ENCODE results near the gene CTSL.
"Not testable (repeated sequence)": the region's sequence is repeated elsewhere in the genome, so short reads cannot be mapped to it uniquely, and the experiment has no call there.

The CTSL gene

DNA sequence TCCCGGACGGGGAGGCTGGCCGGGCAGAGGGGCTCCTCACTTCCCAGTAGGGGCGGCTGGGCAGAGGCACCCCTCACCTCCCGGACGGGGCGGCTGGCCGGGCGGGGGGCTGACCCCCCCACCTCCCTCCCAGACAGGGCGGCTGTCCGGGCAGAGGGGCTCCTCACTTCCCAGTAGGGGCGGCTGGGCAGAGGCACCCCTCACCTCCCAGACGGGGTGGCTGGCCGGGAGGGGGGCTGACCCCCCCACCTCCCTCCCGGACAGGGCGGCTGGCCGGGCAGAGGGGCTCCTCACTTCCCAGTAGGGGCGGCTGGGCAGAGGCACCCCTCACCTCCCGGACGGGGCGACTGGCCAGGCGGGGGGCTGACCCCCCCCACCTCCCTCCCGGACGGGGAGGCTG is 32.4 kb downstream of the CTSL start:
- H3K27me3 ChIP-seq (ENCODE audit: control insufficient read depth, insufficient read depth, low read length); H3K27ac ChIP-seq (ENCODE audit: low read length); H3K4me1 ChIP-seq (ENCODE audit: control insufficient read depth, insufficient read depth, low read length); H3K36me3 ChIP-seq (ENCODE audit: control insufficient read depth, insufficient read depth, low read length); DNase-seq (ENCODE audit: low read depth, low spot score); H3K4me3 ChIP-seq (ENCODE audit: low read length); H3K9me3 ChIP-seq (ENCODE audit: control insufficient read depth, insufficient read depth, low read length): not testable (repeated sequence)
- WGBS (ENCODE audit: insufficient coverage, insufficient read length): no CpG with 5 or more reads among the region's 24 CpGs

DNA sequence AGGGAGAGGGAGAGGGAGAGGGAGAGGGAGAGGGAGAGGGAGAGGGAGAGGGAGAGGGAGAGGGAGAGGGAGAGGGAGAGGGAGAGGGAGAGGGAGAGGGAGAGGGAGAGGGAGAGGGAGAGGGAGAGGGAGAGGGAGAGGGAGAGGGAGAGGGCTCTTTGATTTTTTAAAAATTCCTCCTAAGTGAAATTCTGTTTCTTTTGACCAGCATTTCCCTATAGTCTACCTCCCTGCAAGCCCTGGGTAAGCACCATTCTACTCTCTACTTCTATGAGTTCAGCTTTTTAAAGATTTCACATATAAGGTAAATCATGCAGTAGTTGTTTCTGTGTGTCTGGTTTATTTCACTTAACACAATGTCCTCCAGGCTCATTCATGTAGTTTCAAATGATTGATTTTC is 34.1 kb downstream of the CTSL start:
- not testable (repeated sequence) for H3K4me3 ChIP-seq (ENCODE audit: low read length); H3K27ac ChIP-seq (ENCODE audit: low read length); H3K36me3 ChIP-seq (ENCODE audit: control insufficient read depth, insufficient read depth, low read length); H3K27me3 ChIP-seq (ENCODE audit: control insufficient read depth, insufficient read depth, low read length); H3K9me3 ChIP-seq (ENCODE audit: control insufficient read depth, insufficient read depth, low read length); H3K4me1 ChIP-seq (ENCODE audit: control insufficient read depth, insufficient read depth, low read length); DNase-seq (ENCODE audit: low read depth, low spot score)

DNA sequence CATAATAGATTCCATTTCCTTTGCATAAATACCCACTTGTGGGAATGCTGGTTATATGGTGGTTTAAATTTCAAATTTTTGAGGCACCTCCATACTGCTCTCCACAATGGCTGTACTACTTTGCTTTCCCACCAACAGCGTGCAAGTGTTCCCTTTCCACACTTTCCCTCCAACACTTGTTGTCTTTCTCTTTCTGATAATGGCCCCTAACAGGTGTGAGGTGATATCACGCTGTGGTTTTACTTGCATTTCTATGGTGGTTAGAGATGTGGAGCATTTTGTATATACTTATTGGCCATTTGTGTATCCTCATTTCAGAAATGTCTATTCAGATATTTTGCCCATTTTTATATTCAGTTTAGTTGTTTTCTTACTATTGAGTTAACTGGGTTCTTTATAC is 34.6 kb downstream of the CTSL start:
- H3K27me3 ChIP-seq (ENCODE audit: control insufficient read depth, insufficient read depth, low read length): no peaks in the 10 kb centered on the region
- no peaks in the 10 kb centered on the region for H3K9me3 ChIP-seq (ENCODE audit: control insufficient read depth, insufficient read depth, low read length)
- no CpG with 5 or more reads among the region's 2 CpGs for WGBS (ENCODE audit: insufficient coverage, insufficient read length)
- no peak overlapping the region for H3K4me3 ChIP-seq (ENCODE audit: low read length)
- H3K27ac ChIP-seq (ENCODE audit: low read length): no peak overlapping the region
- H3K36me3 ChIP-seq (ENCODE audit: control insufficient read depth, insufficient read depth, low read length): no peaks in the 10 kb centered on the region
- DNase-seq (ENCODE audit: low read depth, low spot score): no peak
- peaks cover 3% of the 10 kb centered on the region; the same call in 1 of the 2 replicates for H3K4me1 ChIP-seq (ENCODE audit: control insufficient read depth, insufficient read depth, low read length)

DNA sequence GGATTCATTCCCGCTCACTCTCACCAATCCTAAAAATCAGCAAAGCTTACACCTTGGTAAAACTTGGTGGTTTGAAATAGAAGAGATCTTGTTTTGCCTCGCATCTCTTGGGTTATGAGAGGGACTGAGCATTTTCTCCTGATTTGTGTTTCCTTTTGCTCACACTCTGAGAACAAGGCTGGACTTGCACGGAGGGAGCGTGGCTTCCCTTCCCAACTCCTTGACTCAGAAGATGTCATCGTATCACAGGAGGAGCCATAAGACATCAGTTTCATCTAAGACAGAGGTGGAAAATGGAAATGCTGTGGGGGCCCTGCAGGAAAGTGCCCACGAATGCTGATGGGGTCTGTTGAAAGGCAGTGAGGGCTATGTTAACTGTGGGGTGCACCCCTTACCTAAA is 37.4 kb downstream of the CTSL start:
- Histone ChIP-seq H3K4me3 (ENCODE audit: low read length) (no peak overlapping the region), H3K27ac (ENCODE audit: low read length) (no peak overlapping the region), H3K27me3 (ENCODE audit: control insufficient read depth, insufficient read depth, low read length) (no peaks in the 10 kb centered on the region), H3K4me1 (ENCODE audit: control insufficient read depth, insufficient read depth, low read length) (peaks cover 3% of the 10 kb centered on the region), H3K9me3 (ENCODE audit: control insufficient read depth, insufficient read depth, low read length) (no peaks in the 10 kb centered on the region), H3K36me3 (ENCODE audit: control insufficient read depth, insufficient read depth, low read length) (no peaks in the 10 kb centered on the region)
- no peak for DNase-seq (ENCODE audit: low read depth, low spot score)
- no CpG with 5 or more reads among the region's 6 CpGs for WGBS (ENCODE audit: insufficient coverage, insufficient read length)

DNA sequence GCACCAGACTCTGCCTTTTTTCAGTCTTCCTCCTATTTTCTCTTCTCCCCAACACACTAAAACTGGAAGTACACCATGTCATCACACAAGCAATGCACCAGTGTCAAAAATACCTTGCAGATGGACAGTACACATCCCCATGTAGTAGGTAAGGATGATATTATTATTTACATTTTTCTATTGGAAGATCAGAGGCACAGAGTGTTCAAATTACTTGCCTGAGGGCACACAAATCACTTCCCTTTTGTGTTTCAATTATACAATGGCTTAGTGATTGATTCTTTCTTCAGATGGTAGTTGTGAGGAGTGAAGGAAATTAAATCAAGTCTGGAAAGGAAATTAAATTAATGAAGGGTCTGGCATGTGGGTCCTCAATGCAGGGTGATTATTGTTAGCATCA is 39.6 kb downstream of the CTSL start:
- H3K36me3 ChIP-seq (ENCODE audit: control insufficient read depth, insufficient read depth, low read length): no peaks in the 10 kb centered on the region
- no peak overlapping the region for H3K4me3 ChIP-seq (ENCODE audit: low read length)
- peaks cover 3% of the 10 kb centered on the region for H3K4me1 ChIP-seq (ENCODE audit: control insufficient read depth, insufficient read depth, low read length)
- no peak for DNase-seq (ENCODE audit: low read depth, low spot score)
- H3K27ac ChIP-seq (ENCODE audit: low read length): no peak overlapping the region
- H3K9me3 ChIP-seq (ENCODE audit: control insufficient read depth, insufficient read depth, low read length): no peaks in the 10 kb centered on the region
- no peaks in the 10 kb centered on the region for H3K27me3 ChIP-seq (ENCODE audit: control insufficient read depth, insufficient read depth, low read length)

DNA sequence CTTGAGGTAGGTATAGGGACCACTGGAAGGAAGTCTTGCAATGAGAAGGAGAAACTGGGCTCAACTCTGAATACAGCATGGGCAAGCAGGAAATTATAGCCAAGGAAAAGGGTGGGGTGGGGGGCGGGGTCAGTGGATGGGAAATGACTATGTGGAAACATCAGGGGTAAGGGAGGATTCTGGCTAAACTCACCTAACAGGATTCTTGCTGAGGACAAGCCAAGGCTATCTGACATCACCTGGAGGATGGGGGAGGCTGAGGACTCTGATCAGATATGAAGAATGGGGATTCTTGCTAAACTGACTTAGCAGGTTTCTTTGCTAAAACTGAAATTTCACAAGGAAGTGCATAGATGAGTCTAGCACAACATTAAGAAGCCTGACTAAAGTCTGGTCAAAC is 40.8 kb downstream of the CTSL start:
- no peak for DNase-seq (ENCODE audit: low read depth, low spot score)
- Histone ChIP-seq H3K27ac (ENCODE audit: low read length) (no peak overlapping the region), H3K4me1 (ENCODE audit: control insufficient read depth, insufficient read depth, low read length) (peaks cover 4% of the 10 kb centered on the region), H3K36me3 (ENCODE audit: control insufficient read depth, insufficient read depth, low read length) (no peaks in the 10 kb centered on the region), H3K4me3 (ENCODE audit: low read length) (no peak overlapping the region), H3K9me3 (ENCODE audit: control insufficient read depth, insufficient read depth, low read length) (no peaks in the 10 kb centered on the region), H3K27me3 (ENCODE audit: control insufficient read depth, insufficient read depth, low read length) (no peaks in the 10 kb centered on the region)
- no CpG with 5 or more reads among the region's 1 CpG for WGBS (ENCODE audit: insufficient coverage, insufficient read length)

DNA sequence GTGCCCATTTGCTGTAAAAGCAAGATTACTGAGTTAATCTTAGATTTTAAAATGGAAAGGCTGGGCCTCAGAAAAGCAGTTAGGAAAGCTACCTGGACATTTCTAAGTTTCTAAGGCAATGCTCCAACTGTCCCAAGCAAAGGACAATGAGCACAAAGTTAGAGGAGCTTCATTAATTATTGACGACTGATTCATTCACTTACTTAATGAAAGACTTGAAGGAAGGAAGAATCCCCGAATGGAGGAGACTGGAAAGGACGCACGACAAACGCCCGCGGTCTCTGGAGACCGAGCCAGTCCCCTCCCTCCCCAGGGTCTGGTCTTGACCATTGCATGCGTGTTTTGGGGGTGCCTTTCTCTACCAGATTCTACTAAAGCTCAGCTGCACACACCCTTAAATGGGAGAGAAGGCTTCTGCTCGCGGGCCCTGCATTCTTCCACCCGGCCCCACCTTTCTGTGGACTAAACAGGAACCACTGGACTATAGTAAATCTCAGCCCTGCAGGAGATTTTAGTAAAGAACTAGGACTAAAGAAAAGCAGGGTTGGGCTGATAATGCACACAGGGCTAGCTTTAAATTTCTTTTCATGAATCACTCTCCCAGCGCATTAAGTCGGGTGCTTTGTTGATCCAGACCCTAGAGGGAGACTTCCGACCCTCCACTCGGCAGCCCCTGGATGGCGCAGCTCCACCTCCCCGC is 44.8 kb downstream of the CTSL start:
- no peaks in the 10 kb centered on the region for H3K27me3 ChIP-seq (ENCODE audit: control insufficient read depth, insufficient read depth, low read length)
- H3K4me3 ChIP-seq (ENCODE audit: low read length): no peak overlapping the region
- H3K36me3 ChIP-seq (ENCODE audit: control insufficient read depth, insufficient read depth, low read length): no peaks in the 10 kb centered on the region
- peaks cover 2% of the 10 kb centered on the region; the same call in 1 of the 2 replicates for H3K4me1 ChIP-seq (ENCODE audit: control insufficient read depth, insufficient read depth, low read length)
- H3K27ac ChIP-seq (ENCODE audit: low read length): no peak overlapping the region
- DNase-seq (ENCODE audit: low read depth, low spot score): no peak
- WGBS (ENCODE audit: insufficient coverage, insufficient read length): no CpG with 5 or more reads among the region's 18 CpGs
- no peaks in the 10 kb centered on the region for H3K9me3 ChIP-seq (ENCODE audit: control insufficient read depth, insufficient read depth, low read length)

DNA sequence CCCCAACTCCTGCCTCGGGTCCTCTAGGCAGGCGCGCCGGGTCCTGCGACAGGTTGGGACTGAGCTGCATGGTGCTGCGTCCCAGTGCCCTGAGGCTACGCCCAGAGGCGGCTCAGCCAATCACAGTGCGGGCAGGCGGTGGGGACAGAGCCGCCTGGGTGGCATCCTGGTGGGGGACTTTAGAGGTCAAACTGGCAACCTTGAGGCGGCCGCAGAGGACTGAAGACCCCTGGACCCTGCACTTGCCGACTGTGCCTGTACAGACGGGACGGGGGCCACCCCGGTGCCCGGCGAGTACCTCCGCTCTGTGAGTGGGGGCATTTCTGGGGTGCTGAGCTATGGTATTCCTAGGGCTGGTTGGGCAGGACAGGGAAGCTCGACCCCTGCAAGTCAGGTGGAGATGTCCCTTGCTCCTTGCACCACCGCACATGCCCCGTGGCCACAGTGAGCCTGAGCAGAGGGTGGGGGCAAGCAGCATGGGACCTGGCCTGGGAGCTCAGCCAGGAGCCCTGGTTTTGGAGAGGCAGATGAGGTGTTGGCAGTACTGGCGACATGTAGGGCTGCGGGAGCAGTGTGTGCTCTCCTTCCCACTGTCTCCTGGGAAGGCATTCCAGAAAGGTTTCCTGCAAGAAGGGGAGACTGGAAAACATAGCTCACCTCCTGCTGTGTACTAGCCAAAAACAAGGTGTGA is 45.5 kb downstream of the CTSL start:
- WGBS (ENCODE audit: insufficient coverage, insufficient read length): no CpG with 5 or more reads among the region's 25 CpGs
- DNase-seq (ENCODE audit: low read depth, low spot score): no peak
- H3K27me3 ChIP-seq (ENCODE audit: control insufficient read depth, insufficient read depth, low read length): no peaks in the 10 kb centered on the region
- no peak overlapping the region for H3K27ac ChIP-seq (ENCODE audit: low read length)
- no peak overlapping the region for H3K4me3 ChIP-seq (ENCODE audit: low read length)
- H3K9me3 ChIP-seq (ENCODE audit: control insufficient read depth, insufficient read depth, low read length): no peaks in the 10 kb centered on the region
- peaks cover 2% of the 10 kb centered on the region; the same call in 1 of the 2 replicates for H3K4me1 ChIP-seq (ENCODE audit: control insufficient read depth, insufficient read depth, low read length)
- H3K36me3 ChIP-seq (ENCODE audit: control insufficient read depth, insufficient read depth, low read length): no peaks in the 10 kb centered on the region

DNA sequence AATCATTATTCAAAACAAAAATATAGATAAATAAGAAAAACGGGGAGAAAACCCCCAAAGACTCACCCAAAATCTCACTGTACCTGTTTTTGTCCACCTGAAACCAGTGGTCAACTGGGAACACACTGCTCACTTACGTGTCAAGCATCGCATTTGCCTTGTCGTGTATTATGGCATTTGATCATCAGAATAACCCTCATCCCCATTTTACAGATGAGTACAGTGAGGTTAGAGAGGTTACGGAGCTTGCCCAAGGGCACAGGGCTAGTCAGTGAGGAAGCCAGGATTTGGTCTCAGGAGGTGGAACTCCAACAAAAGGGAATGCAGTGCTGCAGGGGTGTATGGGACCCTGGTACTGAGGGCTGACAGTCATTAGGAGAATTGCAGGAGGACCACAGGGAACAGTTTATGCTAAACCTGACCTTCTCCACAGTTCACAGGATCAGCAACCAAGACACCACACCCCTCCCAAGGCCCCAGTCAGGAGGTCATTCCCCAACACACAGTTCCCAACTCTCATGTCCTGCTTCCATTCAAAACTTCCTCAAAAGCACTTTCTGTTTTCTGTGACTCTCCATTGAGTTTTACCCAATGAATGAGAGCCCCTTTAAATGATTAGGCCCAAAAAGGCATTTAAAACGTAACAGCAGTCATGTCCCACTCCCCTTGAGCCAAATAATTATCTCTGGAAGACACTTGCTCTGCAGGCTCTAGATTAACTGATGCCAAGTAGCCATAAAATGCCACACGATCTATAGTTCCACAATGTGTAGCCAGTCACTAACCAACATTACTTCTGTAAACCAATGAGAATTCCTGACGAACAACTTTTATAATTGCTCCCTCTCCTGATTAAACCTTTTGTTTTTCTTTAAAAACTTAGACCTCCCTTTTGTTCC is 50.8 kb downstream of the CTSL start:
- no peak for DNase-seq (ENCODE audit: low read depth, low spot score)
- no CpG with 5 or more reads among the region's 8 CpGs for WGBS (ENCODE audit: insufficient coverage, insufficient read length)
- Histone ChIP-seq H3K27ac (ENCODE audit: low read length) (no peak overlapping the region), H3K4me1 (ENCODE audit: control insufficient read depth, insufficient read depth, low read length) (0 out of 2 replicates have a peak, but pooled peaks cover under 1% of the 10 kb centered on the region), H3K4me3 (ENCODE audit: low read length) (no peak overlapping the region), H3K27me3 (ENCODE audit: control insufficient read depth, insufficient read depth, low read length) (no peaks in the 10 kb centered on the region), H3K9me3 (ENCODE audit: control insufficient read depth, insufficient read depth, low read length) (peaks cover 2% of the 10 kb centered on the region), H3K36me3 (ENCODE audit: control insufficient read depth, insufficient read depth, low read length) (no peaks in the 10 kb centered on the region)

DNA sequence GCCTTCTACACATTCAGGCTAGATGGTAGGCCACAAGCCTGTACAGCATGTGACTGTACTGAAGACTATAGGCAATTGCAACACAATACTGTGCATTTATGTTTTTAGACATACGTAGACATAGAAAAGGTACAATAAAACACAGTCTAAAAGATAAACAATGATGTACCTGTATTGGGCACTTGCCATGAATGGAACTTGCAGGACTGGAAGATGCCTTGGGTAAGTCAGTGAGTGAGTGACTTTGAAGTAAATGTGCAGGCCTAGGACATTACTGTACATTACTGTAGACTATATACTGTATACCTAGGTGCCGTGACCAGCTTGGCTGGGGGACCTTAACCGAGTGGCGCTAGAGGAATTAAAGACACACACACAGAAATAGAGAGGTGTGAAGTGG is 53.1 kb downstream of the CTSL start:
- DNase-seq (ENCODE audit: low read depth, low spot score): no peak
- Histone ChIP-seq H3K4me3 (ENCODE audit: low read length) (no peak overlapping the region), H3K4me1 (ENCODE audit: control insufficient read depth, insufficient read depth, low read length) (no peaks in the 10 kb centered on the region), H3K27ac (ENCODE audit: low read length) (no peak overlapping the region), H3K36me3 (ENCODE audit: control insufficient read depth, insufficient read depth, low read length) (no peaks in the 10 kb centered on the region), H3K27me3 (ENCODE audit: control insufficient read depth, insufficient read depth, low read length) (no peaks in the 10 kb centered on the region), H3K9me3 (ENCODE audit: control insufficient read depth, insufficient read depth, low read length) (peaks cover 2% of the 10 kb centered on the region)
- no CpG with 5 or more reads among the region's 4 CpGs for WGBS (ENCODE audit: insufficient coverage, insufficient read length)
